Neuronal stem cell (in vitro differentiated cells): Measurements from ENCODE around the gene CRYBA2.

ENCODE experiments used
- DNase-seq: peaks from one replicate; pipeline ENCODE4 v3.0.0-alpha.2; 2013; ENCODE audit warnings: low spot score
- H2AFZ ChIP-seq: one replicate; pipeline ENCODE4 v1.6.1; 2013; ENCODE audit warnings: mild to moderate bottlenecking, low read length, inconsistent platforms
- H2AK5ac ChIP-seq: 2 replicates; pipeline ENCODE4 v1.6.1; 2013; ENCODE audit warnings: low read depth, mild to moderate bottlenecking, inconsistent platforms, low read length, moderate library complexity, mixed read lengths
- H2BK120ac ChIP-seq: 2 replicates; pipeline ENCODE4 v1.6.1; 2013; ENCODE audit warnings: low read depth, mild to moderate bottlenecking, inconsistent platforms, low read length, moderate library complexity, mixed read lengths
- H2BK12ac ChIP-seq: one replicate; pipeline ENCODE4 v1.6.1; 2013; ENCODE audit warnings: low read length, inconsistent platforms
- H2BK15ac ChIP-seq: 2 replicates; pipeline ENCODE4 v1.6.1; 2013; ENCODE audit warnings: mild to moderate bottlenecking, low read length, inconsistent platforms, mixed read lengths
- H2BK5ac ChIP-seq: one replicate; pipeline ENCODE4 v1.6.1; 2013; ENCODE audit warnings: inconsistent platforms, mild to moderate bottlenecking, low read length, moderate library complexity
- H3K14ac ChIP-seq: one replicate; pipeline ENCODE4 v1.6.1; 2013; ENCODE audit warnings: low read length, inconsistent platforms
- H3K18ac ChIP-seq: 2 replicates; pipeline ENCODE4 v1.6.1; 2013; ENCODE audit warnings: low read length, inconsistent platforms
- H3K23ac ChIP-seq: 2 replicates; pipeline ENCODE4 v1.6.1; 2013; ENCODE audit warnings: low read depth, mild to moderate bottlenecking, mixed read lengths, low read length, inconsistent platforms; ENCODE audit not compliant: poor library complexity
- H3K27ac ChIP-seq: replicated peaks from 3 replicates; pipeline ENCODE4 v1.5.1; 2013; ENCODE audit warnings: low read length, inconsistent platforms
- H3K27me3 ChIP-seq, 3 experiments: 2 replicates each; pipeline ENCODE4 v1.6.1; 2013; ENCODE audit warnings: low read length in 3 of 3, mild to moderate bottlenecking in 2 of 3, inconsistent platforms in 1 of 3, low read depth in 1 of 3, mixed read lengths in 1 of 3, moderate library complexity in 1 of 3; ENCODE audit not compliant: control insufficient read depth in 3 of 3, insufficient read depth in 3 of 3
- H3K36me3 ChIP-seq, 2 donors: replicated peaks in 1 of 2; 2 replicates each; pipeline ENCODE4 v1.6.1; 2013; ENCODE audit warnings: low read length in 2 of 2; ENCODE audit not compliant: control insufficient read depth in 2 of 2, insufficient read depth in 2 of 2
- H3K4ac ChIP-seq: 2 replicates; pipeline ENCODE4 v1.6.1; 2013; ENCODE audit warnings: inconsistent platforms, mild to moderate bottlenecking, low read length, moderate library complexity
- H3K4me1 ChIP-seq, 2 donors: 1 replicate in 1 of 2; 2 replicates in 1 of 2; pipeline ENCODE4 v1.6.1; 2013; ENCODE audit warnings: low read length in 2 of 2, low read depth in 1 of 2; ENCODE audit not compliant: control insufficient read depth in 2 of 2, insufficient read depth in 1 of 2
- H3K4me2 ChIP-seq: one replicate; pipeline ENCODE4 v1.6.1; 2013; ENCODE audit warnings: mild to moderate bottlenecking, low read length, inconsistent platforms; ENCODE audit not compliant: insufficient read depth, poor library complexity, severe bottlenecking
- H3K4me3 ChIP-seq, 2 donors: 2 replicates each; pipeline ENCODE4 v1.5.1; 2013; ENCODE audit warnings: low read length in 2 of 2, mild to moderate bottlenecking in 2 of 2, inconsistent platforms in 1 of 2, moderate library complexity in 1 of 2
- H3K79me1 ChIP-seq: one replicate; pipeline ENCODE4 v1.6.1; 2013; ENCODE audit warnings: low read depth, mild to moderate bottlenecking, inconsistent platforms, low read length, moderate library complexity
- H3K9ac ChIP-seq: one replicate; pipeline ENCODE4 v1.6.1; 2013; ENCODE audit warnings: mild to moderate bottlenecking, low read depth, low read length, inconsistent platforms; ENCODE audit not compliant: poor library complexity
- H3K9me3 ChIP-seq, 2 donors: replicated peaks in 1 of 2; 2 replicates each; pipeline versions ENCODE3 to v1.6.1; 2013; ENCODE audit warnings: low read length in 2 of 2, mild to moderate bottlenecking in 2 of 2, inconsistent platforms in 1 of 2, low read depth in 1 of 2, mixed read lengths in 1 of 2, moderate library complexity in 1 of 2; ENCODE audit not compliant: control insufficient read depth in 2 of 2, insufficient read depth in 1 of 2
- H4K8ac ChIP-seq: one replicate; pipeline ENCODE4 v1.6.1; 2013; ENCODE audit warnings: low read depth, mild to moderate bottlenecking, inconsistent platforms, low read length, moderate library complexity
- H4K91ac ChIP-seq: one replicate; pipeline ENCODE4 v1.6.1; 2013; ENCODE audit warnings: low read length, low read depth, mild to moderate bottlenecking, inconsistent platforms; ENCODE audit not compliant: poor library complexity
- WGBS, 2 donors: extraction: QIAGEN DNeasy Blood & Tissue Kit; methylation state at CpG; one replicate each; pipeline ENCODE4 v1.1.7; 2013; ENCODE audit warnings: missing lambda C conversion rate in 2 of 2, mixed read lengths in 1 of 2; ENCODE audit not compliant: insufficient read length in 2 of 2, insufficient replicate concordance in 1 of 2; ENCODE audit errors: extremely low coverage in 2 of 2; 5-methylcytosine and 5-hydroxymethylcytosine counted together

CRYBA2 gene

GRCh38 chr2:219022041-219022440 lies 28.8 kb upstream of the CRYBA2 start:
- Histone ChIP-seq H4K8ac (no peak overlapping the region), H2AK5ac (peak overlapping the region; percentile 13), H3K14ac (peak overlapping the region; percentile 42), H3K9ac (no peak overlapping the region), H2BK15ac (peak overlapping the region; percentile 56), H2BK120ac (no peak overlapping the region), H3K4me2 (no peak overlapping the region), H3K4ac (no peak overlapping the region), H3K79me1 (no peaks in the 10 kb centered on the region), H2BK12ac (no peak overlapping the region), H3K18ac (peak overlapping the region; percentile 29), H2AFZ (no peak overlapping the region), H3K27ac (no peak overlapping the region), H3K9me3 (no peaks in the 10 kb centered on the region), H2BK5ac (no peak overlapping the region), H4K91ac (no peak overlapping the region), H3K23ac (no peak overlapping the region), H3K27me3 (peaks cover 0 to 83% (median 2%) of the 10 kb centered on the region in 3 experiments), H3K4me1 (peaks cover 4 to 13% of the 10 kb centered on the region in 2 donors), H3K4me3 (no peak overlapping the region), H3K36me3 (no peaks in the 10 kb centered on the region)
- WGBS, 2 donors = no CpG with 5 or more reads among the region's 12 CpGs
- DNase-seq = no peak

- Histone ChIP-seq H2BK5ac (peak overlapping the region; percentile 68), H2BK15ac (peak overlapping the region; percentile 56), H3K4ac (no peak overlapping the region), H3K14ac (peak overlapping the region; percentile 42), H4K91ac (peak overlapping the region; percentile 70), H3K4me2 (no peak overlapping the region), H3K4me1 (peaks cover 4 to 13% of the 10 kb centered on the region in 2 donors), H3K4me3 (no peak overlapping the region), H3K23ac (no peak overlapping the region), H3K36me3 (no peaks in the 10 kb centered on the region), H3K9ac (no peak overlapping the region), H3K18ac (peak overlapping the region; percentile 29), H3K27me3 (peaks cover 0 to 83% (median 2%) of the 10 kb centered on the region in 3 experiments), H3K79me1 (no peaks in the 10 kb centered on the region), H2AK5ac (peak overlapping the region; percentile 13), H2BK12ac (no peak overlapping the region), H2AFZ (no peak overlapping the region), H2BK120ac (no peak overlapping the region), H3K27ac (no peak overlapping the region), H3K9me3 (no peaks in the 10 kb centered on the region), H4K8ac (no peak overlapping the region)
- WGBS, 2 donors = no CpG with 5 or more reads among the region's 9 CpGs
- no peak for DNase-seq
Observed at GRCh38 chr2:219021591-219021990, 28.4 kb upstream of the CRYBA2 start.

GRCh38 chr2:219020604-219021365 lies 27.6 kb upstream of the CRYBA2 start:
- peak overlapping the region; percentile 38 for H3K18ac ChIP-seq
- peaks cover 4 to 10% of the 10 kb centered on the region in 2 donors for H3K4me1 ChIP-seq
- H3K36me3 ChIP-seq = no peaks in the 10 kb centered on the region
- no peak overlapping the region for H3K4me2 ChIP-seq
- H3K27ac ChIP-seq = no peak overlapping the region
- no peak overlapping the region for H2BK120ac ChIP-seq
- DNase-seq = no peak
- H3K4ac ChIP-seq = no peak overlapping the region
- peak overlapping the region; percentile 15 for H2BK15ac ChIP-seq
- WGBS, 2 donors = no CpG with 5 or more reads among the region's 11 CpGs
- H3K27me3 ChIP-seq = peaks cover 0 to 78% (median 2%) of the 10 kb centered on the region in 3 experiments
- peak overlapping the region; percentile 68 for H2BK5ac ChIP-seq
- no peaks in the 10 kb centered on the region for H3K9me3 ChIP-seq
- no peaks in the 10 kb centered on the region for H3K79me1 ChIP-seq
- peak overlapping the region; percentile 70 for H4K91ac ChIP-seq
- no peak overlapping the region for H2AFZ ChIP-seq
- no peak overlapping the region for H2BK12ac ChIP-seq
- H3K23ac ChIP-seq = peak overlapping the region; percentile 31
- no peak overlapping the region for H4K8ac ChIP-seq
- H2AK5ac ChIP-seq = no peak overlapping the region
- H3K14ac ChIP-seq = peak overlapping the region; percentile 82
- no peak overlapping the region for H3K4me3 ChIP-seq
- H3K9ac ChIP-seq = peak overlapping the region; percentile 30

- H2BK12ac ChIP-seq = no peak overlapping the region
- H3K79me1 ChIP-seq = no peaks in the 10 kb centered on the region
- no peak overlapping the region for H4K8ac ChIP-seq
- H4K91ac ChIP-seq = no peak overlapping the region
- no CpG with 5 or more reads among the region's 6 CpGs for WGBS, 2 donors
- H3K4me3 ChIP-seq = no peak overlapping the region
- H2AK5ac ChIP-seq = peak overlapping the region; percentile 60
- H3K9ac ChIP-seq = no peak overlapping the region
- H3K4me2 ChIP-seq = no peak overlapping the region
- DNase-seq = no peak
- H3K14ac ChIP-seq = no peak overlapping the region
- H3K23ac ChIP-seq = no peak overlapping the region
- peaks cover 0 to 79% (median 5%) of the 10 kb centered on the region in 3 experiments for H3K27me3 ChIP-seq
- H3K4ac ChIP-seq = no peak overlapping the region
- H3K36me3 ChIP-seq = no peaks in the 10 kb centered on the region
- no peak overlapping the region for H2BK15ac ChIP-seq
- H3K9me3 ChIP-seq = no peaks in the 10 kb centered on the region
- no peak overlapping the region for H3K27ac ChIP-seq
- H2AFZ ChIP-seq = no peak overlapping the region
- H3K4me1 ChIP-seq = peaks cover 4 to 10% of the 10 kb centered on the region in 2 donors
- peak overlapping the region; percentile 27 for H3K18ac ChIP-seq
- H2BK5ac ChIP-seq = no peak overlapping the region
- H2BK120ac ChIP-seq = no peak overlapping the region
Observed at GRCh38 chr2:219019436-219019835, 26.2 kb upstream of the CRYBA2 start.
